GM18499 (cell line): ENCODE data around the gene PRKAR1B.
"Not testable (repeated sequence)": the region's sequence is repeated elsewhere in the genome, so short reads cannot be mapped to it uniquely, and the experiment has no call there.

Experiments
- ATAC-seq: cut with Tn5 transposase; IDR thresholded peaks from one replicate; pipeline ENCODE4 v1.9.1; 2021; ENCODE audit warnings: moderate number of reproducible peaks; ENCODE audit not compliant: insufficient read depth, unreplicated experiment

The PRKAR1B gene

DNA sequence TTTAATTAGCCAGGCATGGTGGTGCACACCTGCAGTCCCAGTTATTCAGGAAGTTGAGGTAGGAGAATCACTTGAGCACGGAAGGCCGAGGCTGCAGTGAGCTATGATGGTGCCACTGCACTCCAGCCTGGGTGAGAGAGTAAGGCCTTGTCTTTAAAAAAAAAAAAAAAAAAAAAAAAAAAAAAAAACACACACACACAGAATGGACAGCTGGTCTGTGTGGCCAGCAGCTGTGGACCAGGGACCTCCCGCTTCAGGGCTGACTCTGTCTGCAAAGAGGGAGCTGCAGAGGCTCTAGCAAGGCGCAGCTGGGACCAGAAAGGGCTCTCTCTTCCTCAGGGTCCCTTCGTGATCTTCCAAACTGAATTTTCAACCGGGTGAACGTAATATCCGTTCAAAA, 54.2 kb downstream of the PRKAR1B start:
- ATAC-seq = no peak

DNA sequence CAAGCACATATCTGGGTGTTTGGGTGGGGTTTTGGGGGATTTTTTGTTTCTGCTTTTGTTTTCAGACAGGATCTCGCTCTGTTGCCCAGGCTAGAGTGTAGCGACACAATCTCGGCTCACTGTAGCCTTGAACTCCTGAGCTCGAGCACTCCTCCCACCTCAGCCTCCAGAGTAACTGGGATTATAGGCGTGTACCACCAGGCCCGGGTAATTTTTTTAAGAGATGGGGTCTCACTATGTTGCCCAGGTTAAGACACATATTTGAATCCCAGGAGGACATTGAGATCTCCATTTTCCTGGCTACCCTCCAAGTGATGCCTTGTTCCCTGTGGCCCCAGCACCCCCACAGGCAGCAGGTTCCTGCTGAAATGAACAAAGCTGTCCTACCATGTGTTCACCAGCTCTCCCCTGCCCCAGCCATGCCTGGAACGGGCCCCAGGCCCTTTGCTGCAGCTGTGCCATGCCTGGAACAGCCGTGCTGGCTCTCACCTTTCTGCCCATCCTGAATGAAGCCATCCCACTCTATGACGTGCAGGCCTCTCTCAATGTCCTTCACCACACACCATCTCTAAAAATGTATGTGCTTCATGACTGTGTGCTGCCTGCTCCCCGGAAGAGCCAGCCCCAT, 55.6 kb downstream of the PRKAR1B start:
- no peak for ATAC-seq

- ATAC-seq = no peak
Measured at GRCh38 chr7:670501-671390, 56.3 kb downstream of the PRKAR1B start.

DNA sequence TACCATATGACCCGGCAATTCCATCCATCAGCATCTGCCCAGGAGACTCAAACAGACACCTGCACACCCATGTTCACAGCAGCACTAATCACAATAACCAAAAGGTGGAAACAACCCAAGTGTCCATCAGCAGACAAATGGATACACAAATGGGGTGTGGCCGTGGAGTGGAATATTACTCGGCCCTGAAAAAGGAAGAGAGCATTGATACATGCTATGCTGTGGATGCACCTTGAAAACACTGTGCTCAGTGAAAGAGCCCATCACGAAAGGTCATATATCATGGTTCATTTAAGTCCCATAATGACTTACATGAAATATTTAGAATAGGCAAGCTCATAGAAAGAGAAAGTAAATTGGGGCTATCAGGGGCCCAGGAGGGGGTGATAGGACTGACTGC, 58.1 kb downstream of the PRKAR1B start:
- no peak for ATAC-seq

DNA sequence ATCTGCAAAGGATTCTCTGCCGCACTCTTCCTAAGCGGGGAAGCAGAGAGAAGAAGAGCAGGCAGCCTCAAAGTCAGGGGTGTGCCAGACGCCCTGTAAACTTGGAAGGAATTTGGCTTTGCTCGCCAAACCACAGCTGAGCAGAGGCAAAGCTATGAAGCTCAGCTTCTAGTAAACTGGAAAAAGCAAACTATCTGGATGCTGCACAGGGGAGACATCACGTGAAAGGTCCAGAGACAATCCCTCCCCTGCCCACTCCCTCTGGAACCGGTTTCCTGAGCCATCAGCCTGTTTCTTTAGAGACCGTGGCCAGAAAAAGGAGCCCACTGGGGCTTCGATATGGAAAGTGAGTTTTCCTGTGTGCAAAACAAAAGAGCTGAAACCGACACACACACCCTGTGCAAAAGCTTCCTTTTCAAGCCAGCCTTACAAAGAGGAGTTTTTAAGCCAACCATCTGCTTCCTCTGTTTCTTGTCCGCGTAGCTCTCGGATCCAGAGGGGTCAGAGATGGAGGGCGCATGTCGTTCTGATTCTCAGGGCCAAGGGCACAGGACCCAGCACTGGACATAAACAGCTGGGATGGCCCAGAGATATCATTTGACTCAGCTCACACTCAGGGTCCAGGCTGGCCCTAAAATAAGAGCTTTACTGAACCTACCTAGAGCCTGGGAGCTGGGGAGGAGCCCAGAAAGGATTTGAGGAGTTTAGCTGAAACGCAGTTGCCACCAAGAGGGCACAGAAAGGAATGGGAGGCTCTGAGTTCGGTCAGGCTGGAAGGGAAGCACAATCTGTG, 58.7 kb downstream of the PRKAR1B start:
- ATAC-seq = no peak

DNA sequence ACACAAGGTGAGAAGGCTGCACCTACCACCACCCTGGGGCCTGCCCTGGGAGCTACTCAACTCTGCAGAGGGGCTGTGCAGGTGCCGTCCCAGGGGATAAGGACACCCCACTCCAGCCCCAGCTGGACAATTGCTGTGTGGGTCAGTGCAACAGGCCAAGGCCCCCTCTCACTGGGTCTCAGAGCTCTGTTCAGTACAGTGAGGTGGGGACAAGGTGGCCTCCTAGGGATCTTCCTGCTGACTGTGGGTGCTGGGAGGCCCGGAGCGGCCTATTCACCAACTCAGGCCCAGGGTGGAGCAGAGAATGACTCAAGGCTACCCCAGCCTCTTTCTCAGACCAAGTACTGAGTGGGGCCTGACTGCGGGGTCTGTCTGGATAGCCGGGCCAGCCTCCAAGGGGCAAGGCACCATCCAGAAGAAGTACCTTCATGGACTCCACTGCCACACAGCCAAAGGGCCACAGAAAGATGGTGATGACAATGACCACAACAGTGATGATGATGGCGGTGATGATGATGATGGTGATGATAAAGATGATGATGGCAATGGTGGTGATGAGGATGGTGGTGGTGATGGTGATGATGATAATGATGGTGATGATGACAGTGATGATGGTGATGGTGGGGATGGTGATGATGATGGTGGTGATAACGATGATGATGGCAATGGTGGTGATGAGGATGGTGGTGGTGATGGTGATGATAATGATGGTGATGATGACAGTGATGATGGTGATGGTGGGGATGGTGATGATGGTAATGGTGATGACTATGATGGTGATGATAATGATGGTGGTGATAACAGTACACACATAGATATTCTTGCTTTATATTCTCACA, 60.4 kb downstream of the PRKAR1B start:
- no peak for ATAC-seq

DNA sequence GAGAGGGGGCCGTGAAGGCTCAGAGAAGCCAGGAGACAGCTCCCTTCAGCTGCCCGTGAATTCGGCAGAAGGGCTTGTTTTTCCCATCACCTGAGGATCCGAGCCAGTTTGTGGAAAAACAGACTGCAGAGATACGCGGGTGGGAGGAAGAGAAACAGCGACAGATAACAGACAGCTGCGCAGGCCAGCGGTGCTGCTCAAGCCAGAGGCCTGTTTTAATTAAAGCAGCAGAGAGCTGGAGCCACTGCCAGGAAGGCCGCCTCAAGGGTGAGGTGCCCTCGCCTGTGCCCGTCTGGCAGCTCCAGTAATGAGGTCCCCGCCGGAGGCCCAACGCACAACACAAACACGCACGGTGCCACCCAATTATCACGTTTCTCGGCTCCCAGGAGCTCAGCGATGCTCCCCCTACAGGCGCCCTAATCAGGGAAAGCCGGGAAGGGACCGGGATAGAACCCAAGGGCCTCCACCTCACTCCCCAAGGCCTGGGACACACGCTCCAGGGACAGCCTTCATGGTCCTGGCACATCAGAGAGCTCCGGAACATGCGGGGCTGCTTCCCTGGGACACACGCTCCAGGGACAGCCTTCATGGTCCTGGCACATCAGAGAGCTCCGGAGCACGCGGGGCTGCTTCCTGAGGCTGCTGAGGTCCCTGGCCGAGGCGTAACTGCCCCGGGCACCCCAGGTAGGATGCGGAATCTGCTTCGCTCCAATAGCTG, 61.2 kb downstream of the PRKAR1B start:
- ATAC-seq = no peak

GRCh38 chr7:664997-665735, 61.9 kb downstream of the PRKAR1B start:
- ATAC-seq = no peak

- no peak for ATAC-seq
Measured at GRCh38 chr7:664402-664775, 62.7 kb downstream of the PRKAR1B start.

- ATAC-seq = no peak
Measured at GRCh38 chr7:662576-662975, 64.5 kb downstream of the PRKAR1B start.

DNA sequence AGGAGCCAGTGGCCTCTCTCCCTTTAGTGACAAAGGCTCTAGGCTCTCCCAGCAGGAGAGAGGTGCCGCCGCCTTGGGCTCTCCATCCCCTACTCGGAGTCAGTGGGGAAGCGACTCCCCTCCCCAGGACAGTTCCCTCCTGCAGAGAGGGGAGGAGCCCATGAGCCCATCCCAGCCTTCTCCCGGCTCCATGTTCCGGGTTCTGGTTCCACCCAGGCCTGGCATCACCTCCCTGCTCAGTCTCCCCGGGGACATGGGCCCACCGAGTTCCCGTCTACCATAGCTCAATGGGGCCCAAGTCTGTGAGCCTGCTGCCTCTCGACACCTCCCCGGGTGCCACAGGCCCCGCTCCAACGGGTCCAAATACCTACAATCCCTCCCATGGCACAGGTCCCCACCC, 67.1 kb downstream of the PRKAR1B start:
- no peak for ATAC-seq

- ATAC-seq = no peak
Measured at GRCh38 chr7:659306-659847, 67.7 kb downstream of the PRKAR1B start.

- no peak for ATAC-seq
Measured at GRCh38 chr7:657565-658119, 69.4 kb downstream of the PRKAR1B start.

DNA sequence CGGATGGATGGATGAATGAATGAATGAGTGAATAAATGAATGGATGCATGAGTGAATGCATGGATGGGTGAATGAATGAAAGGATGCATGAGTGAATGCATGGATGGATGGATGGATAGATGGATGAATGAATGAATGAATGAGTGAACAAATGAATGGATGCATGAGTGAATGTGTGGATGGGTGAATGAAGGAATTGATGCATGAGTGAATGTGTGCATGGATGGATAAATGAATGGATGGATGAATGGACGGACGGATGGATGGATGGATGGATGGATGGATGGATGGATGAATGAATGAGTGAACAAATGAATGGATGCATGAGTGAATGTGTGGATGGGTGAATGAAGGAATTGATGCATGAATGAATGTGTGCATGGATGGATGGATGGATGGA, 70.1 kb downstream of the PRKAR1B start:
- ATAC-seq = not testable (repeated sequence)

- ATAC-seq = no peak
Measured at GRCh38 chr7:655758-656157, 71.3 kb downstream of the PRKAR1B start.

- no peak for ATAC-seq
Measured at GRCh38 chr7:653829-654764, 73.0 kb downstream of the PRKAR1B start.

DNA sequence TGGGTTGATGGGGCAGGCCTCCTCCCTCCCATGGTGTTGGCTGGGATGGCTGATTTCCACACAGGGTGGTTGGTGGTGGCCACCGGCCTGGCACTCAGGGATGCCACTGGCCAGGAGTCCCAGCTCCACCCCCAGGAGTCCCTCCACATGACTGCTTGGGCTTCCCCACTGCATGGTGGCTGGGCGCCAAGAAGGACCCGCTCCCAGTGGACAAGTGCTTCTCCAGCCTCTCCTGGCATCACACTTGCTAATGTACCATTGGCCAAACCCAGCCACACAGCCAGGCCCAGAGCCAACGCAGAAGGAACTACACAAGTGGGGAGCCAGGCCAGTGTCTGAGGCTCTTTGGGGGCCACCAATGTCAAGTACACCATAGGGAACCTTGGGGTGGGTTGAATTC, 74.2 kb downstream of the PRKAR1B start:
- ATAC-seq = no peak
